Transverse colon (tissue), 4 donors: Measurements from ENCODE around the gene WFDC1.

Experiments used
- CTCF ChIP-seq, 5 experiments: fragments of 200-600 bp in 3 of 5; fragments of 450-650 bp in 2 of 5; sonication (generic) in 3 of 5; IDR thresholded peaks; 1 replicate in 2 of 5; 2 replicates in 3 of 5; pipeline ENCODE4 v1.5.1; 2016 to 2017; ENCODE audit warnings: antibody characterized with exemption in 5 of 5, inconsistent platforms in 3 of 5, mild to moderate bottlenecking in 2 of 5, moderate library complexity in 1 of 5
- EP300 ChIP-seq: sonication (generic); formaldehyde crosslinking; IDR thresholded peaks from one replicate; pipeline ENCODE4 v1.6.1; 2017; ENCODE audit warnings: antibody characterized with exemption, low read depth
- POLR2AphosphoS5 ChIP-seq, 3 donors: sonication (generic); formaldehyde crosslinking; IDR thresholded peaks; one replicate each; pipeline ENCODE4 v1.6.1; 2016; ENCODE audit warnings: antibody characterized with exemption in 3 of 3

GRCh38 chr16:84260766-84261554 is 33.7 kb upstream of the WFDC1 start:
- TF ChIP-seq EP300 (no peak), CTCF (IDR thresholded peaks at IDR 0.05) (no peak), POLR2AphosphoS5 (IDR thresholded peaks at IDR 0.05) (no peak)
